ENCODE measurements around the gene AMOTL2.

DNA sequence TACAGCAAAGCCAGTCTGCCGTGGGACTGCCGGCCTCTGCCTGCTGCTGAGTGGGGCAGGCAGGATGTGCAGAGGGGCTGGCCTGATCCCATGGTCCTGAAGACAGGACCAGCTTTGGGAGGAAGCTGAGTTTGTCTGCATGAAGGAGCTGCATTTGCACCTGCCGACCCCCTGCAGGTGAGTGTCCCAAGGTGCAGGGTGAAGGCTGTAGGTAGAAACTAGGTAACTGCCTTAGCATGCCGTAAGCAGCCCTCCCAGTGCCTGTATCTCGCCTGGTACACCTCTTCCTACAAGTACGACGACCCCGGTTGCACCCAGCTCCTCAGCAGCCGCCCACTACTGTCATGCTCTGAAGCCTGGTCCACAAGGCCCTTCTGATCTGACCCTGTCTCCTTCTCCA, 34.9 kb downstream of the AMOTL2 start:
- TF ChIP-seq EZH2 (IDR thresholded peaks at IDR 0.05; ENCODE audit: borderline replicate concordance, low read depth, low read length, severe bottlenecking): no peak
- TF ChIP-seq, protein P1, sequence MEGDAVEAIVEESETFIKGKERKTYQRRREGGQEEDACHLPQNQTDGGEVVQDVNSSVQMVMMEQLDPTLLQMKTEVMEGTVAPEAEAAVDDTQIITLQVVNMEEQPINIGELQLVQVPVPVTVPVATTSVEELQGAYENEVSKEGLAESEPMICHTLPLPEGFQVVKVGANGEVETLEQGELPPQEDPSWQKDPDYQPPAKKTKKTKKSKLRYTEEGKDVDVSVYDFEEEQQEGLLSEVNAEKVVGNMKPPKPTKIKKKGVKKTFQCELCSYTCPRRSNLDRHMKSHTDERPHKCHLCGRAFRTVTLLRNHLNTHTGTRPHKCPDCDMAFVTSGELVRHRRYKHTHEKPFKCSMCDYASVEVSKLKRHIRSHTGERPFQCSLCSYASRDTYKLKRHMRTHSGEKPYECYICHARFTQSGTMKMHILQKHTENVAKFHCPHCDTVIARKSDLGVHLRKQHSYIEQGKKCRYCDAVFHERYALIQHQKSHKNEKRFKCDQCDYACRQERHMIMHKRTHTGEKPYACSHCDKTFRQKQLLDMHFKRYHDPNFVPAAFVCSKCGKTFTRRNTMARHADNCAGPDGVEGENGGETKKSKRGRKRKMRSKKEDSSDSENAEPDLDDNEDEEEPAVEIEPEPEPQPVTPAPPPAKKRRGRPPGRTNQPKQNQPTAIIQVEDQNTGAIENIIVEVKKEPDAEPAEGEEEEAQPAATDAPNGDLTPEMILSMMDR (IDR thresholded peaks at IDR 0.05; ENCODE audit: borderline replicate concordance, extremely low read depth, low read length, poor library complexity, severe bottlenecking): no peak
